HepG2 (cell line): ENCODE results near the gene TMEM141. TPM values are rescaled to one million over a fixed set of nuclear protein-coding genes. Genes with fewer than 3 reads are reported as not detected.

Source experiments
- ATAC-seq: fragments of 200-7000 bp; cut with Tn5 transposase; 3 replicates; pipeline ENCODE4 v1.9.1; 2020; ENCODE audit warnings: mild to moderate bottlenecking, moderate library complexity
- BruUV-seq: library from RNA; stranded (reverse); fragments of 400-500 nt; replicated peaks from 2 replicates; lab custom pipeline; 2021; lab: Mats Ljungman, UMichigan
- CTCF ChIA-PET: fragments of 300-600 bp; formaldehyde crosslinking; extraction: SDS; loops from one replicate; lab custom pipeline; 2021; ENCODE audit warnings: low total read pairs, inconsistent platforms, low intra/inter-chr PET ratio; lab: Yijun Ruan, JAX
- POLR2A ChIA-PET: fragments of 350-600 bp; sonication (Branson Sonifier 250); formaldehyde crosslinking; loops from one replicate; lab custom pipeline; 2020; ENCODE audit warnings: antibody characterized with exemption, inconsistent platforms; lab: Yijun Ruan, JAX
- DNase-seq: peaks from one replicate; pipeline ENCODE4 v3.0.0-alpha.2; 2015; ENCODE audit warnings: low spot score
- FAIRE-seq: peaks from 3 replicates; lab custom pipeline; 2011; peaks lifted over from hg19 to GRCh38; lab: Jason Lieb, UNC
- H2AFZ ChIP-seq: one replicate; pipeline ENCODE4 v1.6.1; 2011; ENCODE audit warnings: low read length, inconsistent platforms
- H3K27ac ChIP-seq: fragments of 300-600 bp; 3 replicates; pipeline ENCODE4 v1.8.0; 2011; ENCODE audit warnings: mixed run types, mild to moderate bottlenecking, mixed read lengths, low read length, inconsistent platforms; ENCODE audit not compliant: insufficient read depth; ENCODE audit errors: extremely low read length
- H3K27me3 ChIP-seq, 2 experiments: fragments of 200-600 bp in 1 of 2; 2 replicates in 1 of 2; 3 replicates in 1 of 2; pipeline versions ENCODE4 v1.6.0 to v1.8.0; 2011; ENCODE audit warnings: low read length in 2 of 2, mild to moderate bottlenecking in 2 of 2, moderate library complexity in 2 of 2, inconsistent platforms in 1 of 2; ENCODE audit not compliant: insufficient read depth in 2 of 2, control insufficient read depth in 1 of 2
- H3K36me3 ChIP-seq, 2 experiments: fragments of 200-600 bp in 1 of 2; replicated peaks in 1 of 2; 2 replicates in 1 of 2; 3 replicates in 1 of 2; pipeline versions ENCODE4 v1.5.1 to v1.8.0; 2011; ENCODE audit warnings: low read length in 2 of 2, inconsistent platforms in 1 of 2; ENCODE audit not compliant: insufficient read depth in 2 of 2, control insufficient read depth in 1 of 2
- H3K4me1 ChIP-seq: 2 replicates; pipeline ENCODE4 v1.5.1; 2012; ENCODE audit warnings: low read length, inconsistent platforms; ENCODE audit not compliant: insufficient read depth
- H3K4me2 ChIP-seq: 2 replicates; pipeline ENCODE4 v1.6.0; 2011; ENCODE audit warnings: low read depth, low read length, inconsistent platforms
- H3K4me3 ChIP-seq, 3 experiments: fragments of 200-600 bp in 1 of 3; sonication (generic), shearing (Covaris generic) in 1 of 3; replicated peaks in 1 of 3; 2 replicates each; pipeline ENCODE4 v1.5.1; 2011 to 2016; ENCODE audit warnings: low read length in 3 of 3, inconsistent platforms in 2 of 3, low read depth in 2 of 3, mild to moderate bottlenecking in 2 of 3, control low read depth in 1 of 3, mixed read lengths in 1 of 3; ENCODE audit not compliant: insufficient read depth in 1 of 3
- H3K79me2 ChIP-seq: one replicate; pipeline ENCODE4 v1.6.1; 2011; ENCODE audit warnings: low read length, inconsistent platforms; ENCODE audit not compliant: insufficient read depth
- H3K9ac ChIP-seq: 2 replicates; pipeline ENCODE4 v1.6.0; 2011; ENCODE audit warnings: mild to moderate bottlenecking, low read depth, low read length, inconsistent platforms; ENCODE audit not compliant: insufficient read depth
- H3K9me3 ChIP-seq: 2 replicates; pipeline ENCODE4 v1.5.1; 2012; ENCODE audit warnings: mild to moderate bottlenecking, low read length
- H4K20me1 ChIP-seq: 2 replicates; pipeline ENCODE4 v1.6.0; 2011; ENCODE audit warnings: inconsistent platforms, mild to moderate bottlenecking, low read length, moderate library complexity; ENCODE audit not compliant: insufficient read depth
- CEBPB ChIP-seq: IDR thresholded peaks from 2 replicates; pipeline ENCODE4 v1.6.1; 2011; ENCODE audit warnings: low read depth, low read length, improper control_type of control experiment, borderline replicate concordance
- E2F1 ChIP-seq: sonication (generic); formaldehyde crosslinking; IDR thresholded peaks from 2 replicates; pipeline ENCODE4 v1.5.0; 2020; ENCODE audit warnings: missing genetic modification reagents
- NBN ChIP-seq: fragments of 450-650 bp; conservative IDR thresholded peaks from 2 replicates; pipeline ENCODE4 v1.6.1; 2017
- PRDM15 ChIP-seq: sonication (generic); formaldehyde crosslinking; IDR thresholded peaks from 2 replicates; pipeline ENCODE4 v1.4.0; 2020; ENCODE audit warnings: missing genetic modification reagents
- WGBS: methylation state at CpG from one replicate; pipeline ENCODE4 v1.1.6; 2017; ENCODE audit warnings: low lambda C conversion rate; 5-methylcytosine and 5-hydroxymethylcytosine counted together
- in situ Hi-C: cut with HindIII; loops from 2 replicates; pipeline ENCODE4 v1.10.0; 2017; ENCODE audit warnings: low pct_unique_long_range_greater_than_20kb; ENCODE audit not compliant: extremely low pct_ligation_motif_present
- intact Hi-C: fragments of 100-400 bp; cut with micrococcal nuclease; formaldehyde crosslinking; loops from one replicate; pipeline ENCODE4 v1.10.0; 2022; ENCODE audit not compliant: unreplicated experiment
- polyA plus RNA-seq, 8 experiments: library from polyadenylated mRNA; depleted of rRNA in 3 of 8; stranded (reverse) in 7 of 8; unstranded in 1 of 8; fragments of >200 nt; fragmentation: Illumina TruSeq in 4 of 8; extraction: Trizol in 4 of 8; gene quantifications; 2 replicates each; pipeline versions ENCODE4 v1.2.1 to v1.2.3, GENCODE V29; 2011 to 2016; ENCODE audit warnings: low read depth in 4 of 8, missing spikeins in 1 of 8, mixed read lengths in 1 of 8; ENCODE audit not compliant: insufficient read depth in 1 of 8
- total RNA-seq, 5 experiments: library from RNA; depleted of rRNA; stranded (reverse); fragments of >200 nt; fragmentation: Illumina TruSeq; extraction: Trizol; gene quantifications; 2 replicates each; pipeline ENCODE4 v1.2.3, GENCODE V29; 2016; ENCODE audit warnings: low read depth in 1 of 5

The TMEM141 gene
- total and polyA plus RNA-seq, 2 of the 13 experiments (the other 11 are each of a cell fraction or from before 2014, with no cell fraction given) = 81.0 to 202 TPM

- Histone ChIP-seq H3K27ac (no peak overlapping the region), H4K20me1 (no peaks in the 10 kb centered on the region), H3K4me2 (no peak overlapping the region), H3K27me3 (no peaks in the 10 kb centered on the region), H3K4me1 (peaks cover 68% of the 10 kb centered on the region), H3K79me2 (no peaks in the 10 kb centered on the region), H2AFZ (no peak overlapping the region), H3K36me3 (no peaks in the 10 kb centered on the region), H3K4me3 (no peak overlapping the region), H3K9me3 (no peaks in the 10 kb centered on the region), H3K9ac (no peak overlapping the region)
- ATAC-seq = peak; percentile 69
- BruUV-seq = no TSS peak
- ChIA-PET POLR2A (no interaction called here), CTCF (no interaction called here)
- intact Hi-C loops = loop anchor here (10.0 kb wide), 1 partner anchor 105 kb away; the partner anchor contains the start of gene TRAF2
- FAIRE-seq = no peak
- TF ChIP-seq PRDM15 (peak; percentile 90), E2F1 (CRISPR knock-in tag) (no peak)
- 85% methylated on average over 5 of the region's 5 CpGs for WGBS
- DNase-seq = no peak
- in situ Hi-C loops = loop anchor here (10.0 kb wide), 1 partner anchor 265 kb away; the partner anchor contains the start of gene NPDC1
Observed at GRCh38 chr9:136779808-136780207, 11.3 kb upstream of the TMEM141 start.

GRCh38 chr9:136782452-136782851 lies 8.7 kb upstream of the TMEM141 start:
- BruUV-seq = no TSS peak
- ChIA-PET POLR2A (no interaction called here), CTCF (no interaction called here)
- Histone ChIP-seq H3K4me2 (no peak overlapping the region), H3K27me3 (no peaks in the 10 kb centered on the region), H3K4me3 (no peak overlapping the region), H3K4me1 (peaks cover 82% of the 10 kb centered on the region), H3K27ac (no peak overlapping the region), H3K36me3 (no peaks in the 10 kb centered on the region), H4K20me1 (no peaks in the 10 kb centered on the region), H2AFZ (no peak overlapping the region), H3K9me3 (no peaks in the 10 kb centered on the region), H3K9ac (no peak overlapping the region), H3K79me2 (no peaks in the 10 kb centered on the region)
- 100% methylated on average over 3 of the region's 3 CpGs for WGBS
- TF ChIP-seq CEBPB = peak; percentile 57; the same call in 1 of the 2 replicates
- no peak for TF ChIP-seq NBN
- ATAC-seq (no peak), FAIRE-seq (no peak), DNase-seq (no peak)
- in situ Hi-C loops (no loop called here), intact Hi-C loops (loop anchor here (10.0 kb wide), 1 partner anchor 102 kb away; the partner anchor contains the start of gene TRAF2)
